IMR-90 (cell line): ENCODE data around the gene NDFIP2.

Experiments used
- BHLHE40 ChIP-seq: fragments of 150-350 bp; IDR thresholded peaks from 2 replicates; pipeline ENCODE4 v1.6.1; 2016; ENCODE audit warnings: mild to moderate bottlenecking, low read depth, low read length
- CEBPB ChIP-seq: IDR thresholded peaks from 2 replicates; pipeline ENCODE4 v1.6.1; 2012; ENCODE audit warnings: low read depth, low read length, improper control_type of control experiment
- ELK1 ChIP-seq: fragments of 150-350 bp; IDR thresholded peaks from 2 replicates; pipeline ENCODE4 v1.6.1; 2016; ENCODE audit warnings: low read depth, mild to moderate bottlenecking, low read length, moderate library complexity, borderline replicate concordance
- MAFK ChIP-seq: IDR thresholded peaks from 2 replicates; pipeline ENCODE4 v1.6.1; 2012; ENCODE audit warnings: low read depth, low read length, improper control_type of control experiment
- MXI1 ChIP-seq: IDR thresholded peaks from 2 replicates; pipeline ENCODE4 v1.6.1; 2012; ENCODE audit warnings: low read depth, mild to moderate bottlenecking, low read length, moderate library complexity, borderline replicate concordance
- NFE2L2 ChIP-seq: fragments of 150-350 bp; IDR thresholded peaks from 2 replicates; pipeline ENCODE4 v1.6.1; 2016; ENCODE audit warnings: low read depth, mild to moderate bottlenecking, low read length
- POLR2A ChIP-seq: IDR thresholded peaks from 2 replicates; pipeline ENCODE4 v1.6.1; 2012; ENCODE audit warnings: mild to moderate bottlenecking, low read depth, low read length
- RAD21 ChIP-seq: IDR thresholded peaks from 2 replicates; pipeline ENCODE4 v1.6.1; 2012; ENCODE audit warnings: low read length, improper control_type of control experiment
- RFX5 ChIP-seq: IDR thresholded peaks from 2 replicates; pipeline ENCODE4 v1.8.0; 2012; ENCODE audit warnings: low read depth, mild to moderate bottlenecking, low read length, moderate library complexity
- SMC3 ChIP-seq: fragments of 150-350 bp; IDR thresholded peaks from 2 replicates; pipeline ENCODE4 v1.6.1; 2016; ENCODE audit warnings: low read depth, mild to moderate bottlenecking, antibody characterized with exemption, low read length, moderate library complexity
- USF2 ChIP-seq: fragments of 150-350 bp; IDR thresholded peaks from 2 replicates; pipeline ENCODE4 v1.6.1; 2017; ENCODE audit warnings: mild to moderate bottlenecking, antibody characterized with exemption, low read length, low read depth
- TF ChIP-seq, protein P1 (sequence below): conservative IDR thresholded peaks from 2 replicates; pipeline ENCODE4 v1.5.1; 2012; ENCODE audit warnings: mild to moderate bottlenecking, low read depth, low read length, improper control_type of control experiment

- TF ChIP-seq, protein P1, sequence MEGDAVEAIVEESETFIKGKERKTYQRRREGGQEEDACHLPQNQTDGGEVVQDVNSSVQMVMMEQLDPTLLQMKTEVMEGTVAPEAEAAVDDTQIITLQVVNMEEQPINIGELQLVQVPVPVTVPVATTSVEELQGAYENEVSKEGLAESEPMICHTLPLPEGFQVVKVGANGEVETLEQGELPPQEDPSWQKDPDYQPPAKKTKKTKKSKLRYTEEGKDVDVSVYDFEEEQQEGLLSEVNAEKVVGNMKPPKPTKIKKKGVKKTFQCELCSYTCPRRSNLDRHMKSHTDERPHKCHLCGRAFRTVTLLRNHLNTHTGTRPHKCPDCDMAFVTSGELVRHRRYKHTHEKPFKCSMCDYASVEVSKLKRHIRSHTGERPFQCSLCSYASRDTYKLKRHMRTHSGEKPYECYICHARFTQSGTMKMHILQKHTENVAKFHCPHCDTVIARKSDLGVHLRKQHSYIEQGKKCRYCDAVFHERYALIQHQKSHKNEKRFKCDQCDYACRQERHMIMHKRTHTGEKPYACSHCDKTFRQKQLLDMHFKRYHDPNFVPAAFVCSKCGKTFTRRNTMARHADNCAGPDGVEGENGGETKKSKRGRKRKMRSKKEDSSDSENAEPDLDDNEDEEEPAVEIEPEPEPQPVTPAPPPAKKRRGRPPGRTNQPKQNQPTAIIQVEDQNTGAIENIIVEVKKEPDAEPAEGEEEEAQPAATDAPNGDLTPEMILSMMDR: no peak
- TF ChIP-seq NFE2L2 (no peak), BHLHE40 (no peak), CEBPB (no peak), ELK1 (no peak), USF2 (no peak), POLR2A (no peak), RAD21 (no peak), MXI1 (no peak), MAFK (no peak), SMC3 (no peak), RFX5 (no peak)
Measured at GRCh38 chr13:79470666-79471065, 10.3 kb upstream of the NDFIP2 start.
